ENCODE results near the gene INTS3. TPM values are rescaled to one million over a fixed set of nuclear protein-coding genes. Genes with fewer than 3 reads are reported as not detected.

INTS3 gene
- total and polyA plus RNA-seq, 8 donors: 11.0 to 48.2 (median 34.8) TPM

GRCh38 chr1:153799016-153799415 is 71.2 kb downstream of the INTS3 start:
- TF ChIP-seq CTCF (IDR thresholded peaks at IDR 0.05) (no peak), EP300 (IDR thresholded peaks at IDR 0.05) (no peak), POLR2A (IDR thresholded peaks at IDR 0.05) (no peak), POLR2AphosphoS5 (IDR thresholded peaks at IDR 0.05) (no peak)
- H3K4me3 ChIP-seq: no peak overlapping the region
- peaks cover 0 to 7% (median 3%) of the 10 kb centered on the region in 4 donors for H3K36me3 ChIP-seq
- intact Hi-C loops (cut with DNase I; ENCODE audit: low total_unique reads): loop anchor here (5.0 to 10.0 kb wide), 2 partner anchors 146 to 188 kb away; partner anchors contain the start of genes DENND4B and RAB13
- H3K27me3 ChIP-seq: peaks cover 0 to 12% (median 0%) of the 10 kb centered on the region in 3 donors
- H3K27ac ChIP-seq: no peak overlapping the region
- no peak for DNase-seq
- 72 to 92% (median 85%) methylated on average over 2 to 4 of the region's 4 CpGs for WGBS, 5 donors
- peaks cover 0 to 9% (median 4%) of the 10 kb centered on the region in 4 donors for H3K4me1 ChIP-seq
- no peaks in the 10 kb centered on the region for H3K9me3 ChIP-seq

GRCh38 chr1:153799566-153800465 is 72.0 kb downstream of the INTS3 start:
- peaks cover 0 to 7% (median 3%) of the 10 kb centered on the region in 4 donors for H3K36me3 ChIP-seq
- WGBS, 5 donors: 89 to 95% (median 91%) methylated on average over 22 to 27 of the region's 27 CpGs
- peaks cover 0 to 7% (median 0%) of the 10 kb centered on the region in 3 donors for H3K27me3 ChIP-seq
- H3K27ac ChIP-seq: no peak overlapping the region
- no peak for DNase-seq
- no peaks in the 10 kb centered on the region for H3K9me3 ChIP-seq
- intact Hi-C loops (cut with DNase I; ENCODE audit: low total_unique reads): loop anchor here (5.0 to 10.0 kb wide), 2 partner anchors 145 to 187 kb away; partner anchors contain the start of genes DENND4B and RAB13
- H3K4me1 ChIP-seq: peaks cover 0 to 17% (median 4%) of the 10 kb centered on the region in 4 donors
- TF ChIP-seq POLR2A (IDR thresholded peaks at IDR 0.05) (no peak), CTCF (IDR thresholded peaks at IDR 0.05) (no peak), EP300 (IDR thresholded peaks at IDR 0.05) (no peak), POLR2AphosphoS5 (IDR thresholded peaks at IDR 0.05) (no peak)
- no peak overlapping the region for H3K4me3 ChIP-seq

GRCh38 chr1:153800516-153800915 is 72.7 kb downstream of the INTS3 start:
- TF ChIP-seq POLR2A (IDR thresholded peaks at IDR 0.05) (no peak), CTCF (IDR thresholded peaks at IDR 0.05) (no peak), POLR2AphosphoS5 (IDR thresholded peaks at IDR 0.05) (no peak), EP300 (IDR thresholded peaks at IDR 0.05) (no peak)

GRCh38 chr1:153801028-153801625 is 73.3 kb downstream of the INTS3 start:
- no peak for TF ChIP-seq EP300 (IDR thresholded peaks at IDR 0.05)
- no peak for TF ChIP-seq POLR2A (IDR thresholded peaks at IDR 0.05)
- no peak for TF ChIP-seq CTCF (IDR thresholded peaks at IDR 0.05)
- no peak for TF ChIP-seq POLR2AphosphoS5 (IDR thresholded peaks at IDR 0.05)
- Histone ChIP-seq H3K4me3 (no peak overlapping the region), H3K27me3 (no peaks in the 10 kb centered on the region), H3K27ac (no peak overlapping the region), H3K9me3 (no peaks in the 10 kb centered on the region), H3K36me3 (peaks cover 0 to 13% (median 3%) of the 10 kb centered on the region in 4 donors), H3K4me1 (peaks cover 0 to 24% (median 7%) of the 10 kb centered on the region in 4 donors)
- intact Hi-C loops (cut with DNase I; ENCODE audit: low total_unique reads): no loop called here
- WGBS, 5 donors: 93 to 99% (median 95%) methylated on average over 5 to 6 of the region's 6 CpGs
- no peak for DNase-seq

More at GRCh38 chr1:153800516-153800915, 72.7 kb downstream of the INTS3 start:
- intact Hi-C loops (cut with DNase I; ENCODE audit: low total_unique reads): no loop called here
- Histone ChIP-seq H3K4me1 (peaks cover 0 to 18% (median 4%) of the 10 kb centered on the region in 4 donors), H3K4me3 (no peak overlapping the region), H3K27me3 (peaks cover 0 to under 1% (median 0%) of the 10 kb centered on the region in 3 donors), H3K36me3 (peaks cover 0 to 7% (median 3%) of the 10 kb centered on the region in 4 donors), H3K9me3 (no peaks in the 10 kb centered on the region), H3K27ac (no peak overlapping the region)
- WGBS, 5 donors: 61 to 92% (median 76%) methylated on average over 3 to 7 of the region's 7 CpGs
- DNase-seq: no peak

All from stomach (tissue), 9 donors.